Measurements from ENCODE around the gene LHX2. TPM values are rescaled to one million over a fixed set of nuclear protein-coding genes. Genes with fewer than 3 reads are reported as not detected.
"Not testable (repeated sequence)": the region's sequence is repeated elsewhere in the genome, so short reads cannot be mapped to it uniquely, and the experiment has no call there.

Gene LHX2
- polyA plus RNA-seq (ENCODE audit: insufficient read length in 12 of 12), result 1 to 10 TPM in 10 of 12 donors, not detected in 2; 1.3 to 7.0 (median 2.0) TPM
- long read RNA-seq, donor 1, result 0 reads
- long read RNA-seq, donor 2, result 0 reads
- long read RNA-seq, donor 3, result 0 reads
- long read RNA-seq, donor 4, result 0 reads
- long read RNA-seq, donor 5, result 0 reads
- long read RNA-seq, donor 6, result 0 reads
- long read RNA-seq, donor 7, result 0 reads
- long read RNA-seq, donor 8, result 0 reads
- long read RNA-seq, donor 9, result 0 reads
- long read RNA-seq, donor 10, result 0 reads
- long read RNA-seq, donor 11, result 0 reads

- DNase-seq, result peak; percentile 70
These were observed at the start of gene LHX2 for GRCh38 chr9:124011460-124012301. Gene LHX2 (plus strand): TSS chr9:124011768. CDS start chr9:124012349, 581 bp downstream.

DNA sequence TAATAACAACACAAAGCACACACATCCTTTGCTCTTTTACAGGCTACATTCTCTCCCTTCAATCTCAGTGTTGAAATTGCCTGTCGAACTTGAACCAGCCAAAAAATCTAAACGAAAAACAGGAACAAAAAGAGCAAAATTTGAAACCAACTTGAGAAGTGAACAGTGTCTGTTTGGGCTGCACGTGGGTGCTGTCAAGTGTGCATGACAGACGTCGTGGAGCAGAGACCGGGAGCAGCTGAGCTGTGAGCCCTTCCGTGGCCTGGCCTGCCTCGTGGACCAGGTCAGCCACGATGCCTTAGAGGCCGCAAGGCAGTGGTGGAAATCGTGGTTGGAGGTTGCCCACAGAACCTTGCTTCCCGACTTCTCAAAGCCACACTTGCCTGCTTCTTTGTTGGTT lies 46.8 kb upstream of the LHX2 start:
- DNase-seq, result no peak

- no peak for DNase-seq
These were observed 45.5 kb upstream of the LHX2 start for GRCh38 chr9:123965801-123966686.

GRCh38 chr9:123967323-123967722 lies 44.2 kb upstream of the LHX2 start:
- no peak for DNase-seq

DNA sequence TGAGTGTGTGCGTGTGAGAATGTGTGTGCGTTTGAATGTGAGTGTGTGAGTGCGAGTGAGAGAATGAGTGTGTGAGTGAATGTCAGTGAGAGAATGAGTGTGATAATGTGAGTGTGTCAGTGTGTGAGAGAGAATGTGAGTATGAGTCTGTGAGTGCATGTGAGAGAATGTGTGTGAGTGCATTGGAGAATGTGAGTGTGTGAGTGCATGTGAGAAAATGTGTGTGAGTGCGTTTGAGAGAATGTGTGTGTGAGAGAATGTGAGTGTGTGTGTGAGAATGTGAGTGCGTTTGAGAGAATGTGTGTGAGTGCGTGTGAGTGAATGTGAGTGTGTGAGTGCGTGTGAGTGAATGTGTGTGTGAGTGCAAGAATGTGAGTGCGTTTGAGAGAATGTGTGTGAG lies 39.0 kb upstream of the LHX2 start:
- no peak for DNase-seq

DNA sequence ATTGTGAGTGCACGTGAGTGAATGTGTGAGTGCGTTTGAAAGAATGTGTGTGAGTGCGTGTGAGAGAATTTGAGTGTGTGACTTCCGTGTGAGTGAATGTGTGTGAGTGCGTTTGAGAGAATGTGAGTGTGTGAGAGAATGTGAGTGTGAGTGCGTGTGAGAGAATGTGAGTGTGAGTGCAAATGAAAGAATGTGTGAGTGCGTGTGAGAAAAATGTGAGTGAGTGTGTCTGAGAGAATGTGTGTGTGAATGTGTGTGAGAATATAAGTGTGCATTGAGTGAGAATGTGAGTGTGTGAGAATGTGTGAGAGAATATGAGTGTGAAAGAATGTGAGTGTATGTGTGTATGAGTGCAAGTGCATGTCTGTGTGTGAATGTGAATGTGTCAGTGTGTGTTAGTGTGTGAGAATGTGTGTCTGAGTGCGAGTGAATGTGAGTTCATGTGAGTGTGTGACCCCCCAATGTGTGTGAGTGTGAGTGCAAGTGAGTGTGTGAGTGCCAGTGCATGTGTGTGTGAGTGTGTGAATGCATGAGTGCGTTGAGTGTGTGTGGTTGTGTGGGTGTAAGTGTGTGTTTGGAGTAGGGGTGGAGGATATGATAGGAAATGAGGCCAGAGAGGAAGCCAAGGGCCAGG lies 37.9 kb upstream of the LHX2 start:
- no peak for DNase-seq

DNA sequence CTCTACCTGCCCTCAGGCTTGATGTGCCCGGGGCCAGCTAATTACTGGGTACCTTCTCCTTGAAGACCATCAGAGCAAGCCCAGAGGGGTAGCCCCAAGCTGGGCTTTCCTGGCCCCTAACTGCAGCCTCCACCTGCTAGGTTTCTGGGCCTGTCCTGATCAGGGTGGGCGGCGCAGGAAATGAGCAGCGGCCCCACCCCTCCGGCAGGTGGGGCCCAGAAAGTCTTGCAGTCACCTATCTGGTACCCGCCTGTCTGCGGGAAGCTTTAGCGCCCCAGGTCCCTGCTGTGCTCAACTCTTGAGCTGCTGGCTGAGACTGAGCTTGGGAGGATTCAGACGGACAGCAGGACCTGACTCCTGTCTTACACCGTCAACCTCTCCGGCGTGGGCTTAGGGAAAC lies 37.1 kb upstream of the LHX2 start:
- no peak for DNase-seq

DNA sequence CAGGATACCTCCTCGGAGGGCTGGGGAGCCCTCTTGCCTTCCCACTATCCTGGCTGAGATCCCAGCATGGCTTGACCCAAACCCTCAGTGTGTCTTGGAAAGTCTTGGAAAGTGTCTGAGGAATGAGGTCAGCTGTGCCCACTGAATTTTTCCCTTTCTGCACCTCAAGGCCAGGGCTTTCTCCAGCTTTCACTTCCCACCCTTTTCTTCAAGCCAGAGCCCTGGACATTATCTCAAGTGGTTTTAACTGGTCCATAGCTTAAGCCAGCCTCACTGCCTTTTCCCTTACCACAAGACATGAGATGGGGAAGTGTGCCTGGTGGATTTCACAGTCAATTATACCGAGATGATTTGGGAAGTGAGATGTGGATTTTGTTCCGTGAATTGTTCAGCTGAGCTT lies 35.7 kb upstream of the LHX2 start:
- no peak for DNase-seq

DNA sequence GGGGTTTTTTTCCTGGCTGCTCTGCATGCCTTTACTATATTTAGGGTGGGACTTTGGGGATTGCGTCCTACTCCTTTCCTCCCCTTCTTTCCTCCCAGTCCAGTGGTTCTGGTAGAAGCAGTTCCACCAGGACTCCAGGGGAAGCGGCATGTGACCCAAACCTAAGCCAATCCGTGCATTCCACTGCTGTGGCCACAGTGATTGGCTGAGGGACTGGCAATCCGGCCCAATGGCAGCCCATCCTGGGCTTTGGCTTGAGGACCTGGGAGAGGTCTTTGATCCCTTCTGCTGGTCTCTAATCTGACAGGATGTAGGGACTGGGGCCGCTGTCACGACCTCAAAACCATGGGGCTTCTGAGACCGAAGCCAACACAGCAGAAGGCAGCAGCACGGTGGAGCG lies 35.0 kb upstream of the LHX2 start:
- DNase-seq, result not testable (repeated sequence)

- DNase-seq, result no peak
These were observed 32.6 kb upstream of the LHX2 start for GRCh38 chr9:123978981-123979380.

DNA sequence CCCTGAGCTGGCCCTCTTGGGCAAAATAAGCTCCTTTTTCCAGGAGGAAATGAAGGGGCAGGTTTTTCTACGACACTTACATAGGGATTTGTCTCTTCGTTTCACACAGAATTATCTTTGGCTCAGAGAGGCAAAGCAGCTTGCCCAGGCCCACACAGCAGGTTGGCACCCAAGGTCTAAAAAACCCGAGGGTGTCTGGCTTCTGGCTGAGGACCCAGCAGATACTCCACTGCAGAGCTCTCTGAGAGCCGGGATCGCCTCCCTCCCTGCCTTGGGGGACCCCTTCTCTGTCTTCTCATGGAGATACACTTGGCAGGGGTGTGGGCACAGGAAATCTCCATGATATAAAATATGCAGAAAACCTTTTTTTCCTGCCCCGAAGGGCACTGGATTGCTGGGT lies 29.0 kb upstream of the LHX2 start:
- DNase-seq, result no peak

DNA sequence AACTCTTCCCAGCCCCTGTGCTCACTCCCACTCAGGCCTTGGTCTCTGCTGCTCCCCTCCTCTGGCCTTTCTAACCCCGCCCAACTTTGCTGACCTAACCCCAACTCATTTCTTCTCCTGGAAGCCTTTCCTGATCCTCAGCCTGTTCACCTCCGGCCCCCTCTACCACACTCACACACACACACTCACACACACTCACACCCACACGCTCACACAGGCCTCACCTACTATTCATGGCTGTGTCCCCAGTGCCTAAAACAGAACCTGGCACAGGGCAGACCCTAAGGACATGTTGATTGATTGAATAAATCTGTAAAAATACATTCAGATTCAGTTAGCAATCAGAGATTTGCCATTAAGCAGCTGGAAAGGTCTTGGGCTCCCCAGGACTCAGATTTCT lies 28.5 kb upstream of the LHX2 start:
- DNase-seq, result no peak

DNA sequence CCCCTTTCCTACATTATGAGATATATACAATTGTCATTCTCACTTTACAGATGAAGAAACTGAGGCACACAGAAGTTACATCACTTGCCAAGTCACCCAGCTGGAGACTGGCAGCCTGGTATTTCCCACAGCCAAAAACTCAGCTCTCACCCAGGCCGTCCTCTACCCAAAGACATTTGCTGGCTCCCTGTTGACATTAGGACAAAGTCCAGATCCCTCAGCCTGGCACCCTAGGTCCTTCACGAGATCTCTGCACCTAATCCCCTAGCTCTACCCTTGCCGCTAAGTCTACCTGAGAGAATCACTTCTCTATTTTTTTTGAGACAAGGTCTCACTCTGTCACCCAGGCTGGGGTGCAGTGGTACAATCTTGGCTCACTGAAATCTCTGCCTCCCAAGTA lies 26.8 kb upstream of the LHX2 start:
- no peak for DNase-seq

GRCh38 chr9:123985869-123986268 lies 25.7 kb upstream of the LHX2 start:
- DNase-seq, result no peak

GRCh38 chr9:123990427-123990826 lies 21.1 kb upstream of the LHX2 start:
- DNase-seq, result no peak

DNA sequence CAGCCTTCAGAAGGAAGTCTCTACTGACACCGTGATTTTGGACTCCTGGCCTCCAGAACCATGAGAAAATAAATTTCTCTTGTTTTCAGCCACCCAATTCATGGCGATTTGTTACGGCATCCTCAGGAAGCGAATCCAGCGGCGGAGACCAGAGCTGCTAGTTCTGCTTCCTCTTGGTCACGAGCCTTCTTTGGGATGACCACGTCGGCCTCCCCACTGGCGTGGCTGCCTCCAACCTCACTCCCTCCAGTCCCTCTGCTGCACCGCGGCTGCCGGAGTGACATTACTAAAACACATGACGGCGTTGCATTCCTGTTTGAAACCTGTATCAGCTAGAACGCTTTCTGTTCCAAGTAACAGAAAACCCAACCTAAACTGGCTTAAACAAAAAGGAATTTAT lies 18.9 kb upstream of the LHX2 start:
- not testable (repeated sequence) for DNase-seq

DNA sequence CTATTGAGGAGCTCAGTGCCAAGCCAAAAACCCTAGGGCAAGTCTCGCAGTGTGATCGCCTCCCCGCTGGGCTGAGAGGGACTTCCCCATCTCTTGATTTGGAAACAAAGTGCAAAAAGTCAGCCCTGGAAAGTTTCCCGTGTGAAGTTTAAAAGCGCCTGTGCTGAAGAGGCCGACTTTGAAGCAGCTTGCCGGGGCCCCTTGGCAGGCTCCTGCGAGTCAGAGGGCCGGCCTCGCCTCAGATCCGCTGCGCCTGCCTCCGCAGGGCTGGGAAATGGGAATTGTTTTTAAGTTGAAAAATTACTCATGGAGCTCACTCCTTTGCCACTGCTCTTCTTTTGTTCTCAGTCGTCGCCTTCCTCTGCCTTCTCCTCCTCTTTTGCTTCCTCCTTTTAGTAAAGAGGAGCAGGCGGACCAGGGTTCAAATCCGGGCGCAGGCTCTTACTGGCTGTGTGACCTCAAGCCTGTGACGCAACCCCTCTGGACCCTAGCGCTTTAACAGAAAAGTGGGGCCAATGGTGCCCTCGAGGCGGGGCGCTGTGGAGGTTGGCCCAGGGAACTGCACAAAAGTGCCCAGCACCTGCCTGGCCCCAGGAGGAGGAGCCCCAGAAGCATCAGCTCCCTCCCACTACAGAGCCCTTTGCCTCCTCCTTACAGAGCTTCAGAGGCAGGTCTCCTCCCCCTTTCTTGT lies 14.7 kb upstream of the LHX2 start:
- DNase-seq, result no peak

GRCh38 chr9:123997665-123998277 lies 13.8 kb upstream of the LHX2 start:
- no peak for DNase-seq

DNA sequence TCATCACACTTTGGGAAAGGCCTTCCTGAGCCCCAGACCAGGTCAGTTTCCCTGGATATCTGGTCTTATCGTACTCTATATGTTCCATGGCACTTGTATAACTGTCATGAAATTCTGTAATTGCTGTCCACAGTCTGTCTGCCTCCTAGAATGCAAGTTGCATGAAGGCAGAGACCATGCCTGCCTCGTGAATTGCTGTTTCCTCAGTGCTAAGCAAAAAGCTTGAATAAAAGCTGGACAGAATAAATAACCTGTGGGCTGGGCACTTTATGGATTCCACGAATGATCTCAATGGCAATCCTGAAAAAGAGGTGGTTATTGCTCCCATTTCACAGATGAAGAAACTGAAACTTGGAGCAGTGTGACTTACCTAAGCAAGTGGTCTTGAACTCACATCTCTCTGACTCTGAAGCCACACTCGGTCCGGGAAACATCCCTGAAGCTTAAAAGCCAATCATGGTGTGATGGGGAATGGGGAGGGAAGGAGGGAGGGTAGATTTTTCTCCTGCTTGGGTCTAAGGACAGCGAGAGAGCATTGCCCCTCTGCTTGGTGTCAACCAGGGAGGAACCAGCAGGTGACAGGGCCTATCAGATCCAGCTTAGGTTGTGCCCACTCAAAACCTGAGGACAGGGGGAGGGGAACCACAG lies 13.2 kb upstream of the LHX2 start:
- no peak for DNase-seq

- DNase-seq, result no peak
These were observed 12.5 kb upstream of the LHX2 start for GRCh38 chr9:123998970-123999621.
